HEK293T (cell line): ENCODE data around the gene HELZ.
"Not testable (repeated sequence)": the region's sequence is repeated elsewhere in the genome, so short reads cannot be mapped to it uniquely, and the experiment has no call there.

Experiments used
- ARNT ChIP-seq: fragments of 450-650 bp; IDR thresholded peaks from 2 replicates; pipeline ENCODE4 v1.6.1; 2017; ENCODE audit warnings: mild to moderate bottlenecking
- BHLHE40 ChIP-seq: fragments of 450-650 bp; IDR thresholded peaks from 2 replicates; pipeline ENCODE4 v1.6.1; 2016; ENCODE audit warnings: mild to moderate bottlenecking, moderate library complexity, borderline replicate concordance
- ELF4 ChIP-seq: fragments of 450-650 bp; IDR thresholded peaks from 2 replicates; pipeline ENCODE4 v1.6.1; 2017; ENCODE audit warnings: antibody characterized with exemption
- FOXA1 ChIP-seq: fragments of 450-650 bp; IDR thresholded peaks from 2 replicates; pipeline ENCODE4 v1.6.1; 2016; ENCODE audit warnings: mild to moderate bottlenecking
- FOXM1 ChIP-seq: fragments of 450-650 bp; IDR thresholded peaks from 2 replicates; pipeline ENCODE4 v1.6.1; 2017; ENCODE audit warnings: mild to moderate bottlenecking, borderline replicate concordance
- LEF1 ChIP-seq: fragments of 450-650 bp; IDR thresholded peaks from 2 replicates; pipeline ENCODE4 v1.6.1; 2017; ENCODE audit warnings: mild to moderate bottlenecking, borderline replicate concordance
- NFRKB ChIP-seq: fragments of 450-650 bp; IDR thresholded peaks from 2 replicates; pipeline ENCODE4 v1.6.1; 2016; ENCODE audit warnings: mild to moderate bottlenecking, moderate library complexity
- PKNOX1 ChIP-seq: fragments of 450-650 bp; IDR thresholded peaks from 2 replicates; pipeline ENCODE4 v1.6.1; 2016
- SP1 ChIP-seq: fragments of 450-650 bp; IDR thresholded peaks from 2 replicates; pipeline ENCODE4 v1.6.1; 2017
- SUZ12 ChIP-seq: fragments of 450-650 bp; IDR thresholded peaks from 2 replicates; pipeline ENCODE4 v1.6.1; 2016; ENCODE audit warnings: mild to moderate bottlenecking
- TARDBP ChIP-seq: fragments of 450-650 bp; IDR thresholded peaks from 2 replicates; pipeline ENCODE4 v1.6.1; 2016
- ZNF384 ChIP-seq: fragments of 450-650 bp; IDR thresholded peaks from 2 replicates; pipeline ENCODE4 v1.6.1; 2016

GRCh38 chr17:67104641-67105040 is 140.4 kb downstream of the HELZ start:
- TF ChIP-seq BHLHE40, FOXM1, FOXA1, ELF4, ARNT, NFRKB, SP1, SUZ12, TARDBP, LEF1, ZNF384, PKNOX1: not testable (repeated sequence)
